Measurements from ENCODE around the gene OPRM1. TPM values are rescaled to one million over a fixed set of nuclear protein-coding genes. Genes with fewer than 3 reads are reported as not detected.

OPRM1 gene
- total RNA-seq, 1 experiment from 2014 or later = not detected

- no peak overlapping the region for H3K18ac ChIP-seq (ENCODE audit: insufficient read length, low read depth, low read length)
- DNase-seq = no peak
- H3K9me3 ChIP-seq (ENCODE audit: control insufficient read depth, low read depth, low read length) = no peaks in the 10 kb centered on the region
- peaks cover 9 to 15% of the 10 kb centered on the region in 2 experiments for H3K4me1 Mint-ChIP-seq
- no peak overlapping the region for H2BK15ac ChIP-seq (ENCODE audit: low read depth, low read length)
- H3K4me3 Mint-ChIP-seq = no peak overlapping the region
- H3K36me3 Mint-ChIP-seq (ENCODE audit: insufficient read depth in 1 of 3, low read depth in 3 of 3) = no peaks in the 10 kb centered on the region; a peak in 1 of 7 replicates
- H3K4me2 ChIP-seq (ENCODE audit: insufficient read depth, insufficient read length, low read length) = no peak overlapping the region
- H3K27ac ChIP-seq (ENCODE audit: insufficient read length, low read depth, low read length) = no peak overlapping the region
- no peak for TF ChIP-seq CTCF (conservative IDR thresholded peaks at IDR 0.05)
- no peaks in the 10 kb centered on the region for H3K23me2 ChIP-seq (ENCODE audit: insufficient read length, low read depth, low read length, poor library complexity, severe bottlenecking)
- no peak overlapping the region for H4K91ac ChIP-seq (ENCODE audit: insufficient read length, low read depth, low read length)
- no peak overlapping the region for H3K4ac ChIP-seq (ENCODE audit: low read depth, low read length)
- no peaks in the 10 kb centered on the region for H3K79me2 ChIP-seq (ENCODE audit: insufficient read depth, low read length)
- no peak overlapping the region for H2BK20ac ChIP-seq (ENCODE audit: low read depth, low read length, poor library complexity, severe bottlenecking)
- no peak overlapping the region for H3K14ac ChIP-seq (ENCODE audit: insufficient read depth, low read length)
- H3K56ac ChIP-seq (ENCODE audit: insufficient read length, low read depth, low read length) = no peak overlapping the region
- H3K27me3 Mint-ChIP-seq (ENCODE audit: low read depth) = no peaks in the 10 kb centered on the region
- no peaks in the 10 kb centered on the region for H3K27me3 ChIP-seq (ENCODE audit: insufficient read depth, low read length)
- H4K5ac ChIP-seq (ENCODE audit: insufficient read length, low read depth, low read length) = no peak overlapping the region
- H2AFZ ChIP-seq (ENCODE audit: low read length) = no peak overlapping the region
- no peaks in the 10 kb centered on the region for H3K79me1 ChIP-seq (ENCODE audit: insufficient read depth, low read depth, low read length, poor library complexity, severe bottlenecking)
- H3T11ph ChIP-seq (ENCODE audit: low read length) = no peak overlapping the region
- no CpG with 5 or more reads among the region's 2 CpGs for WGBS (ENCODE audit: extremely low coverage, insufficient read length, low lambda C conversion rate)
- no peaks in the 10 kb centered on the region for H3K9me3 Mint-ChIP-seq
- no peaks in the 10 kb centered on the region for H4K20me1 ChIP-seq (ENCODE audit: control insufficient read depth, insufficient read depth, insufficient read length)
- H4K8ac ChIP-seq (replicated peaks; ENCODE audit: insufficient read length, low read depth, low read length) = no peak overlapping the region
- no peak overlapping the region for H2BK120ac ChIP-seq (ENCODE audit: low read depth, low read length, poor library complexity, severe bottlenecking)
- H3K4me1 ChIP-seq (ENCODE audit: insufficient read depth, low read length) = 0 out of 2 replicates have a peak, but pooled peaks cover 2% of the 10 kb centered on the region
- H2BK5ac ChIP-seq (ENCODE audit: insufficient read length, low read length) = no peak overlapping the region
- no peak overlapping the region for H2AK5ac ChIP-seq (ENCODE audit: insufficient read length, low read length)
- H3K23ac ChIP-seq (ENCODE audit: insufficient read length, low read depth, low read length) = no peak overlapping the region
- H2BK12ac ChIP-seq (ENCODE audit: insufficient read length, low read depth, low read length) = no peak overlapping the region
- no peak overlapping the region for H3K9ac ChIP-seq (ENCODE audit: extremely low read depth, insufficient read length, low read length)
- no peak overlapping the region for H3K27ac Mint-ChIP-seq
Measured at GRCh38 chr6:154223296-154223695, 184.3 kb downstream of the OPRM1 start.

Data from H9 (cell line).